GM19438 (cell line): Measurements from ENCODE around the gene SNRK.
A peak's percentile ranks its signal among the peaks of the same experiment; 100 is the strongest.

ENCODE experiments used
- ATAC-seq: cut with Tn5 transposase; IDR thresholded peaks from one replicate; pipeline ENCODE4 v1.9.1; 2021; ENCODE audit warnings: low read depth; ENCODE audit not compliant: unreplicated experiment

The SNRK gene

GRCh38 chr3:43266995-43267394 lies 19.3 kb upstream of the SNRK start:
- no peak for ATAC-seq

- no peak for ATAC-seq
Measured at GRCh38 chr3:43268636-43269035, 17.7 kb upstream of the SNRK start.

DNA sequence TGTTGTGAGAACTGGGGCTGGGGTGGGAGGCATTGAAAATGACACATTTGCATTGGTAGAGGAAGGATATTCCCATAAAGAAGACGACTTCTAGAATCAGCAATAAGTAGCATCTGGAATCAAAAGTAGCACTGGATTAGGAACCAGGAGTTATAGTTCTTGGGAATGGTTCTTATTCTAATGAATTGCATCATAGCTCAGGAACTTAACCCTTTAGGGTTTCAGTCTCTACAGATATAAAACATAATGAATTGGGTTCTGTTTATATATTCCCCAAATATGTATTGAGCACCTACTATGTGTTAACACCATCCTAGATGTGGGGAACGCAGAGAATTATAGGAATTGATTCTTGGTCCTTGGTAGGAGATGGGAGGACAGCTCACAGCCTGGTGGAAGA lies 16.3 kb upstream of the SNRK start:
- no peak for ATAC-seq

DNA sequence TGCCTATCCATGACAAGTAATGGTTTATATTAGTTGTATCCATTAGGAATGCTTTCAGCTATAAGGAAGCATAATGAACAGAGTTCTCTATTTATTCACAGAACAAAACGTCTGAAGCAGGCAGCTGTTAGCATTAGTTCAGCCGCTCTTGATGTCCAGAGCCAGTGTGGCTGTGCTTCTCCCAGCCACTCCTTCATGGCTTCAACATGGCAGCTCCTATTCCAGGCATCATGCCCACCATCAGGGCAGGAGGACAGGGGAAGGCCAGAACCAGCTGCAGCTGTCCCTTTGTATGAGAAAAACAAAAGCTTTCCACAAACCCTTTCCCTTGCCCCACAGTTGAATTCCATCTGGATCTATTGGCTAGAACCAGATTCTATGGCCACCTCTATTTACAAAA lies 12.9 kb upstream of the SNRK start:
- ATAC-seq, result no peak

- ATAC-seq, result no peak
Measured at GRCh38 chr3:43279082-43279481, 7.3 kb upstream of the SNRK start.

- no peak for ATAC-seq
Measured at GRCh38 chr3:43279532-43279931, 6.8 kb upstream of the SNRK start.

DNA sequence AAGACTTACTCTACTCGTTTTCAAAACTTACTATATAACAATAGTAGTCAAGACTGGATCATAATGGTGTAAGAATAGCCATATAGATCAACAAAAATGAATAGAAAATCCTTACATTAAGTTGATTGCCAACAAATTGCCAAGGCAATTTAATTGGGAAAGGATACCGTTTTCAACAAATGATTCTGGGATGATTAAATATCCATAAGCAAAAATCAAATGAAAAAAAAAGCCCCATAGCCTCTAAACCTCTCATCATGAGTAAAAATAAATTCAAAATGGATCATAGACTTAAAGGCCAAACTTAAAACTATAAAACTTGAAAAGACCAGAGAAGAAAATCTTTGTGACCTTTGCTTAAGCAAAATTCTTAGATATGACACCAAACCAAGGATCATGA lies 5.3 kb upstream of the SNRK start:
- ATAC-seq, result no peak

GRCh38 chr3:43284171-43284570 lies 2.2 kb upstream of the SNRK start:
- ATAC-seq, result no peak

- no peak for ATAC-seq
Measured at GRCh38 chr3:43285644-43286043, 696 bp upstream of the SNRK start.

GRCh38 chr3:43286841-43287499 lies 630 bp downstream of the SNRK start:
- peak; percentile 17 for ATAC-seq

GRCh38 chr3:43287500-43287873 lies 1.1 kb downstream of the SNRK start:
- no peak for ATAC-seq

DNA sequence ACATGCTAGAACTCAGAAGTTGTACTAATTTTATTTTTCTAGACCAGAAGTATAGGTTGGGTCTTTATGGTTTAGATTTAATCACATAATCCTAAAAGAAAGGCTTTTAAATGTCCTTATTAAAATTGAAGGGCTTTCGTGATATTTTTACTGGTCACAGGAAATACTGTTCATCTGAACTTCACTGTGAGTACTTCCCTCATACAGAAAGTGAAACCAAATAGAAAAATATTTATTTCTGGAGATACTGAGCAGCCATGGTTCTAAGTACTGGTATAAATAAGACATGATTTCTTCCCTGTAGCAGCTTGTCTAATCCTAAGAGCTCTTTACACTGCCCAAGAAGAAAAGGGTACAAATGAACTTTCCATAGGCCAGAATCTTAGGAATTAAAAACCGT lies 2.0 kb downstream of the SNRK start:
- ATAC-seq, result no peak

GRCh38 chr3:43288850-43289249 lies 2.5 kb downstream of the SNRK start:
- no peak for ATAC-seq

DNA sequence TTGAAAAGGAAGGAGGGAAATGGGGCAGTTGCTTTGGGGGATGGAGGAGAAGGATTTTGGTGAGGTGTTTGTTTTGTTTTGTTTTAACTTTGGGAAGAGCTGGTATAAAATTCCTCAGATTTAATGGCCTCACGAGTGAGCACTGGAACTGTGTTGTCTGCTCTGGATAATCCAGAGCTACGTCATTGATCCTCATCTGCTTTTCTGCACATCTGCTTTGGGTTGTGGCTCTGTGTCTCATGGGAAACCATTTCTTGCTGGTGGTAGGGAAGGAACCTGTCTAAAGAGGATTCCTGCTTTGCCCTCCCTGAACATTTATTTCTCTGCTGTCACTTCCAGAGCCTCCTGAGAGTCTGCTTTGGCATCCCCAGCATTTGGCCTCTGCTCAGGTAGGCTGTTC lies 3.1 kb downstream of the SNRK start:
- ATAC-seq, result no peak

- no peak for ATAC-seq
Measured at GRCh38 chr3:43289841-43290470, 3.6 kb downstream of the SNRK start.

- ATAC-seq, result no peak
Measured at GRCh38 chr3:43290956-43291355, 4.6 kb downstream of the SNRK start.

DNA sequence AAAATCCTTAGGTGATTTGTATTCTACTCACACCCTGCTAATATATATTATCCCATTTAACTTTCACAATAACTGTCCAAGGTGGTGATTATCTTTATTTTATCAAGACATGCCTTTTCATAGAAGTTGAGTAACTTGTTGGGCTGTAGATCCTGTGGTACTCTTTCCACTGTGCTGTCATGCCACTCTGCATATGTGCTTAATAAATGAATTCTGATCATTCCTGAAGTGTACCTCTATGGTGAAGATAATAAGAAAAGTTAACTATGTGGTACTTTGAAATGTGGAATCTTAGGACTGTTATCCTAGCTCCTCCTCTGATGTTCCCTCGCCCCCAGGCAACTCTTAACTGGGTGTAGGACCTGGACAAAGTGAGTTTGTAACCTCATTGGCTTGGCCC lies 5.2 kb downstream of the SNRK start:
- no peak for ATAC-seq

GRCh38 chr3:43294975-43295374 lies 8.6 kb downstream of the SNRK start:
- ATAC-seq, result no peak

DNA sequence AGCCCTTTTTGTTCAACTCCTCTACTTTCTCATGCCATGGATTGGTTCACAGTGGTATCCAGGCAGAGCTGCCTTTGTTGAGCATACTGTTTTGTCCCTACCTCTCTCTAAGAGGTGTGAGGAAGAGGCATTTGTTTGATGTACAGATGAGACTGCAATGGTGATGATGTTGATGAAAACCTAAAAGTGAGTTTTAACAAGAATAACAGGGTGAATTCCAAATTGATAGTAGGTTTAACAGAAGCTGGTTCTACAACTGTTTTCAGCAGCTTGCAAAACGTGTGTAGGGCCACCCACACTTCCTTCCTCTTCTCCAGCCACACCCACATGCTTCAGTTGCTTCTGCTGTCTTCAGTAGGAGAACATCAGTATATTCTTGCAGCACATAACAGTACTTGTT lies 10.2 kb downstream of the SNRK start:
- peak; percentile 88 for ATAC-seq

DNA sequence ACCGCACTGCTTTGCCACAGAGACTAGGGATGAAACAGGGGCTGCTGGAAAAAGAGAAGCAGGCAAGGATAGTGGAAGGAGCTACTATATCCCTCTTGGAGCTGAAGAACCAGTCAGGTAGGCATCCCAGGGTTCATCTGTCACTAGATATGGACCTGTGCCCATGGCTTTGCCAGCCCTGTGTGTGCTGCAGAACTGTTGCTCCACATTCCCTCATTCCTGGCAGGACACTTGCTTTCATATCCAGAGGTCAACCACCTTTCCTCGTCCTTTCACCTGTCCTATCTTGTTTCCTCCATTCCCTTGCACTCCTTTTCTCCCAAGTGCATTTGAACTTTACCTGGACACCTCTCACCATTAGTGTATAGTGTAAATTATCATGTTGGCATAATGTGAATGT lies 12.0 kb downstream of the SNRK start:
- no peak for ATAC-seq

GRCh38 chr3:43298761-43299160 lies 12.4 kb downstream of the SNRK start:
- no peak for ATAC-seq

DNA sequence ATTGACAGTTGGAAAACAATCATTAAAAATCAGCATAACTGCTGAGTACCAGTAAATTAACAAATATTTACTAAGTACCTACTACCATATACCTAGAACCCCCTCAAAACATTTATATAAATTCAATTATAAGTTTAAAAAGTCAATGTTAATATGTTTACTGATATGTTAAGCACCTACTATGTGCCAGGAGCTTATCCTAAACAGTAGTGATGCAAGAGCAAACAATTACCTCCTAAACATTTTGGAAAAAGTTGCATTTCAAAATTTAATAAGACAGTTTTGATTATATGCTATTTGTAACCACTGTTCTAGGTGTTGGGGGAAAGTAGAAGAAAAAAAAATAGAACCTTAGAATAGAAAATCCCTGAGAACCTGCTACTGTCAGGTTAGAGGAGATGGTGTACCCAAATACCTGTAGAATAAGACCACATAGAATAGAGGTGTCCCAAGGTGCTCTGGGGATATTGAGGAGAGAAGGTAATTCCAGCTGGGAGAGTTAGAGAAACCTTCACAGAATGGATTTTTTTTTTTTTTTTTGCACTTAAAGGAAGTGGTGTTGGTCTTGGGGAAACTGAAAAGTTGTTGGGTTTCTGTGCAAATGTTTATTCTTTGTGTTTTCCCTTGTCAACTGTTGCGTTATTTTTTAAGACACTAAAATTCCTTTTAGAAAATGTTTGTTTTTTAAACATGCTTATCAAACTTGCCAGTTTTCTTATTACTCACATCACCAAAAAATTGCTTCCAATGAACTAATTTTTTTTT lies 16.0 kb downstream of the SNRK start:
- ATAC-seq, result no peak
